Measurements from ENCODE around the gene HNRNPA0.

- TF ChIP-seq CTCF (IDR thresholded peaks at IDR 0.05) (no peak), POLR2A (IDR thresholded peaks at IDR 0.05) (no peak)
Measured at GRCh38 chr5:137739737-137740136, 14.4 kb downstream of the HNRNPA0 start.

All from Peyer's patch (tissue), 4 donors.